Tibial nerve (tissue), 3 donors: ENCODE results near the gene DCANP1.

Source experiments
- POLR2A ChIP-seq, 2 donors: fragments of 450-650 bp; IDR thresholded peaks; one replicate each; pipeline ENCODE4 v1.6.1; 2017; ENCODE audit warnings: antibody characterized with exemption in 2 of 2, mild to moderate bottlenecking in 2 of 2, moderate library complexity in 2 of 2
- TF ChIP-seq, protein P1 (sequence below), 5 experiments: fragments of 200-600 bp in 3 of 5; fragments of 450-650 bp in 2 of 5; sonication (generic) in 3 of 5; IDR thresholded peaks; one replicate each; pipeline ENCODE4 v1.5.1; 2016 to 2019; ENCODE audit warnings: antibody characterized with exemption in 5 of 5, mild to moderate bottlenecking in 3 of 5, moderate library complexity in 2 of 5

DNA sequence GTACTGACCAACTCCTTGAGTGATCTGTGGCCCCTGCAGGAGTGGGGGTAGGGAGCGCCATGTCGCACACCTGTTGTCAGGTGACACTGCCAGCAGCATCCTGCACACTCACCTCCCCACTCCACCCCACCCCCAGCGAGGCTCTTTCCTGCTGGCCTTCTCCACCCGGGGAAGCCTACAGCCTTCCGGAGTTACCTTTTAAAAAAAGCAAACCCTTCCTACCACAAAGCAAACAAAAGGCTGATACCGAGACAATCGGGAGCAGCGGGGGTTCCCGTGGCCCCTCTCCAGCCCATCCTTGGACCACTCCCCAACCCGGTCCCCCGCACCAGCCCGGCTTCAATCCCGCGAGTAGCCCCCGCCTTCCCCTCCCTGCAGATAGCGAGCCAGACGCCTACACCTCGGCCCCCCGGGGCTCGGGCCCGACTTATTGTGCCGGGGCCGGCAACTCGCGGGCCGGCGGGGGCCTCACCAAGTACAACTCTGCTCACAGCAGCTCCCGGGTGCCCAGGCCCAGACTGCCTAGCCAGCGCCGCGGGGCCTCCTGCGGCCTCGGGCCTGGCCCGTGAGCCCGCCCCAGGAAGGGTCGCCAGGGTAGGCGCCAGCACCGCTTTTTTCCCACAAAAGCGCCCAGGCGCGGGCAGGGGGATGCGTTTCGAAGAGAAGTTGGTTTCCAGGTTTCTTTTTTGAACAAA is 48.8 kb downstream of the DCANP1 start:
- TF ChIP-seq, protein P1, sequence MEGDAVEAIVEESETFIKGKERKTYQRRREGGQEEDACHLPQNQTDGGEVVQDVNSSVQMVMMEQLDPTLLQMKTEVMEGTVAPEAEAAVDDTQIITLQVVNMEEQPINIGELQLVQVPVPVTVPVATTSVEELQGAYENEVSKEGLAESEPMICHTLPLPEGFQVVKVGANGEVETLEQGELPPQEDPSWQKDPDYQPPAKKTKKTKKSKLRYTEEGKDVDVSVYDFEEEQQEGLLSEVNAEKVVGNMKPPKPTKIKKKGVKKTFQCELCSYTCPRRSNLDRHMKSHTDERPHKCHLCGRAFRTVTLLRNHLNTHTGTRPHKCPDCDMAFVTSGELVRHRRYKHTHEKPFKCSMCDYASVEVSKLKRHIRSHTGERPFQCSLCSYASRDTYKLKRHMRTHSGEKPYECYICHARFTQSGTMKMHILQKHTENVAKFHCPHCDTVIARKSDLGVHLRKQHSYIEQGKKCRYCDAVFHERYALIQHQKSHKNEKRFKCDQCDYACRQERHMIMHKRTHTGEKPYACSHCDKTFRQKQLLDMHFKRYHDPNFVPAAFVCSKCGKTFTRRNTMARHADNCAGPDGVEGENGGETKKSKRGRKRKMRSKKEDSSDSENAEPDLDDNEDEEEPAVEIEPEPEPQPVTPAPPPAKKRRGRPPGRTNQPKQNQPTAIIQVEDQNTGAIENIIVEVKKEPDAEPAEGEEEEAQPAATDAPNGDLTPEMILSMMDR (IDR thresholded peaks at IDR 0.05): no peak
- no peak for TF ChIP-seq POLR2A (IDR thresholded peaks at IDR 0.05)
